ENCODE data around the gene TMPRSS12.
"Not testable (repeated sequence)": the region's sequence is repeated elsewhere in the genome, so short reads cannot be mapped to it uniquely, and the experiment has no call there.

TMPRSS12 gene

GRCh38 chr12:50822082-50822481 is 20.6 kb upstream of the TMPRSS12 start:
- H3K4me3 ChIP-seq (ENCODE audit: low read depth, low read length), result no peak overlapping the region
- DNase-seq (ENCODE audit: low read depth, low spot score), result no peak
- in situ Hi-C loops (cut with HindIII; ENCODE audit: low sequenced_read_pairs), result no loop called here
- TF ChIP-seq CTCF (IDR thresholded peaks at IDR 0.05; ENCODE audit: low read depth, low read length), result no peak

- DNase-seq (ENCODE audit: low read depth, low spot score); H3K4me3 ChIP-seq (ENCODE audit: low read depth, low read length); in situ Hi-C loops (cut with HindIII; ENCODE audit: low sequenced_read_pairs): not testable (repeated sequence)
Measured at GRCh38 chr12:50823724-50824123, 19.0 kb upstream of the TMPRSS12 start.

GRCh38 chr12:50824914-50825313 is 17.8 kb upstream of the TMPRSS12 start:
- no peak overlapping the region for H3K4me3 ChIP-seq (ENCODE audit: low read depth, low read length)
- no peak for TF ChIP-seq CTCF (IDR thresholded peaks at IDR 0.05; ENCODE audit: low read depth, low read length)
- no peak for DNase-seq (ENCODE audit: low read depth, low spot score)
- in situ Hi-C loops (cut with HindIII; ENCODE audit: low sequenced_read_pairs), result no loop called here

GRCh38 chr12:50825372-50825838 is 17.3 kb upstream of the TMPRSS12 start:
- no peak overlapping the region for H3K4me3 ChIP-seq (ENCODE audit: low read depth, low read length)
- peak; percentile 83 for DNase-seq (ENCODE audit: low read depth, low spot score)
- in situ Hi-C loops (cut with HindIII; ENCODE audit: low sequenced_read_pairs), result no loop called here
- TF ChIP-seq CTCF (IDR thresholded peaks at IDR 0.05; ENCODE audit: low read depth, low read length), result peak; percentile 9

GRCh38 chr12:50828121-50828520 is 14.6 kb upstream of the TMPRSS12 start:
- in situ Hi-C loops (cut with HindIII; ENCODE audit: low sequenced_read_pairs), result no loop called here
- H3K4me3 ChIP-seq (ENCODE audit: low read depth, low read length), result no peak overlapping the region
- no peak for DNase-seq (ENCODE audit: low read depth, low spot score)
- TF ChIP-seq CTCF (IDR thresholded peaks at IDR 0.05; ENCODE audit: low read depth, low read length), result no peak

GRCh38 chr12:50828886-50829285 is 13.8 kb upstream of the TMPRSS12 start:
- in situ Hi-C loops (cut with HindIII; ENCODE audit: low sequenced_read_pairs), result no loop called here
- no peak for DNase-seq (ENCODE audit: low read depth, low spot score)
- no peak overlapping the region for H3K4me3 ChIP-seq (ENCODE audit: low read depth, low read length)
- no peak for TF ChIP-seq CTCF (IDR thresholded peaks at IDR 0.05; ENCODE audit: low read depth, low read length)

GRCh38 chr12:50833801-50834200 is 8.9 kb upstream of the TMPRSS12 start:
- H3K4me3 ChIP-seq (ENCODE audit: low read depth, low read length); DNase-seq (ENCODE audit: low read depth, low spot score); in situ Hi-C loops (cut with HindIII; ENCODE audit: low sequenced_read_pairs): not testable (repeated sequence)

- in situ Hi-C loops (cut with HindIII; ENCODE audit: low sequenced_read_pairs), result no loop called here
- no peak overlapping the region for H3K4me3 ChIP-seq (ENCODE audit: low read depth, low read length)
- no peak for DNase-seq (ENCODE audit: low read depth, low spot score)
- TF ChIP-seq CTCF (IDR thresholded peaks at IDR 0.05; ENCODE audit: low read depth, low read length), result no peak
Measured at GRCh38 chr12:50839042-50839441, 3.7 kb upstream of the TMPRSS12 start.
